ENCODE data around the gene GORASP2. TPM values are rescaled to one million over a fixed set of nuclear protein-coding genes. Genes with fewer than 3 reads are reported as not detected.

Gene GORASP2
- polyA plus RNA-seq, 3 donors: 34.5 to 51.2 (median 46.5) TPM

DNA sequence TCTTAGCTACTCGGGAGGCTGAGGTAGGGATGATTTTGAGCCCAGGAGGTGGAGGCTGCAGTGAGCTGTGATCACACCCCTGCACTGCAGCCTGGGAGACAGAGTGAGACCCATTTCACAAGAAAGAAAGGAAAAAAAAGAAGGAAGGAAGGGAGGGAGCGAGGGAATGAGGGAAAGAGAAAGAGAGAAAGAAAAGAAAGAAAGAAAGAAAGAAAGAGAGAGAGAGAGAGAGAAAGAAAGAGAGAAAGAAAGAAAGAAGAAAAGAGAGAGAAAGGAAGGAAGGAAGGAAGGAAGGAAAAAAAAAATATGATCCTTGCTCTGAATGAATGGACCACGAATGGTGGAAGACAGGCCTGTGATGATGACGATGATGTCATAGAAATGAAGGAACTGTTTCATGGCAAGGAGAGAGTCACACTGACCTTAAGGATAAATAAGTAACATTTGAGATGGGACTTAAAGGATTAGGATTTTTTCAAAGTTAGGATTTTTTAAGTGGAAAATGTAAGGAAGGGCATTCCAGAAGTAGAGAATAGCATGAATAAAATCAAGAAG, 2.2 kb upstream of the GORASP2 start:
- Mint-ChIP-seq H3K36me3 (no peaks in the 10 kb centered on the region), H3K4me1 (peaks cover 32% of the 10 kb centered on the region), H3K9me3 (peaks cover 17 to 29% (median 24%) of the 10 kb centered on the region in 7 donors), H3K4me3 (no peak overlapping the region), H3K27me3 (ENCODE audit: low read depth in 3 of 3) (peaks cover 0 to 3% (median 2%) of the 10 kb centered on the region in 3 donors), H3K27ac (no peak overlapping the region)
- WGBS (ENCODE audit: insufficient coverage): 89% methylated on average over 4 of the region's 4 CpGs
- no peak overlapping the region for H3K27ac ChIP-seq (ENCODE audit: low read depth in 1 of 2, low read length in 2 of 2)
- intact Hi-C loops (cut with micrococcal nuclease): loop anchor here in 1 of 2 donors (10.0 kb wide), 1 partner anchor 1628 kb away; the partner anchor contains the start of gene PDK1
- TF ChIP-seq CTCF (IDR thresholded peaks at IDR 0.05): no peak
- peaks cover 27% of the 10 kb centered on the region for H3K79me2 ChIP-seq (ENCODE audit: insufficient read depth, low read length)
- no peak overlapping the region for H3K9ac ChIP-seq (ENCODE audit: insufficient read depth, low read length, poor library complexity, severe bottlenecking)
- peaks cover 22 to 30% of the 10 kb centered on the region in 2 donors for H3K4me1 ChIP-seq (ENCODE audit: control insufficient read depth in 1 of 2, insufficient read depth in 2 of 2, low read length in 2 of 2)
- H3K4me3 ChIP-seq (replicated peaks in 1 of 3; ENCODE audit: low read depth in 2 of 3, low read length in 3 of 3): no peak overlapping the region
- DNase-seq: no peak
- no peaks in the 10 kb centered on the region for H3K27me3 ChIP-seq (ENCODE audit: control insufficient read depth in 2 of 2, insufficient read depth in 2 of 2, low read length in 2 of 2)
- H3K4me2 ChIP-seq (replicated peaks; ENCODE audit: extremely low read depth, low read length, poor library complexity, severe bottlenecking): no peak overlapping the region
- no peaks in the 10 kb centered on the region for H3K36me3 ChIP-seq (replicated peaks in 1 of 2; ENCODE audit: control insufficient read depth in 1 of 2, insufficient read depth in 2 of 2, low read length in 2 of 2)
- H4K20me1 ChIP-seq (ENCODE audit: insufficient read depth, low read length): peaks cover 19% of the 10 kb centered on the region
- no peak overlapping the region for H2AFZ ChIP-seq (ENCODE audit: insufficient read depth, low read depth, low read length, poor library complexity, severe bottlenecking)
- H3K9me3 ChIP-seq (replicated peaks in 1 of 2; ENCODE audit: control insufficient read depth in 1 of 2, insufficient read depth in 1 of 2, low read length in 2 of 2): peaks cover 20 to 22% of the 10 kb centered on the region in 2 donors

DNA sequence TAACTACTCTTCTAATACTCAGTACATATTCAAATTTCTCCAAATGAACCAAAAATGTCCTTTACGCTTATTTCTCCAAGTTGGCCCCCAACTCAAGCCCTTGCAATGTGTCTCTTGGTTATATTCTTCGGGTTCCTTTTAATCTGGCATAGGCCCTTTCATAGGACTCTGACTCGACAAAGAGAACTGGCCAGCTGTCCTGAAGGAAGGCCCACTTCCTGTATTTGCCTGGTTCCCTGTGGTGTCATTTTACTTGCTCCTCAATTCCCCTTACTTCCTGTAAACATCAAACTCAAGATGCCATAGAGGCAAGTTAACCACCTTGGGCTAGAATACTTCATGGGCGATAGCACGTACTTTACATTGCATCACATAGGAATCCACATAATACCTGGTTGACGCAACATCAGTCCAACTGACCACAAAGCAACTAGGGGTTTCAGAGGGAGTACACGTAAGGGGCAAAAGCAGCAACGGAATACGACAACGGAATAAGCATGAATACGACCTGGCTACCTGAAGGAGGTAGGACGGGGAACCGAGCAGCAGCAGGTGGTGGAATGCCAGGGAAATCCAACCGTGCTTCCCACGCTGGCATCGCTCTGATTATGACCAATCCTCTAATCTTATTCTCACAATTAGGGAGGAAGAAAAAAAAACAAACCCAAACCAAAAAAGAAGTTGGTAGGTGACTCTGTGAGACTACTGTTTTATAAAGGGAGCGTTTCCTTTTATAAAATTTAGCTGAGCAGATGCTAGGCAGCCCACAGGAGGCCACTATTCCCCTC, 823 bp upstream of the GORASP2 start:
- peak; percentile 19 to 54 (median 36) for DNase-seq
- peak overlapping the region; percentile 12 for H3K9ac ChIP-seq (ENCODE audit: insufficient read depth, low read length, poor library complexity, severe bottlenecking)

More for the DNA sequence above, 823 bp upstream of the GORASP2 start:
- Histone ChIP-seq H3K4me1 (ENCODE audit: control insufficient read depth in 1 of 2, insufficient read depth in 2 of 2, low read length in 2 of 2) (peaks cover 22 to 30% of the 10 kb centered on the region in 2 donors), H3K4me3 (replicated peaks in 1 of 3; ENCODE audit: low read depth in 2 of 3, low read length in 3 of 3) (peak overlapping the region; percentile 31 to 92 (median 47)), H3K27ac (ENCODE audit: low read depth in 1 of 2, low read length in 2 of 2) (peak overlapping the region; percentile 55 to 63), H3K9me3 (replicated peaks in 1 of 2; ENCODE audit: control insufficient read depth in 1 of 2, insufficient read depth in 1 of 2, low read length in 2 of 2) (peaks cover 15 to 18% of the 10 kb centered on the region in 2 donors), H2AFZ (ENCODE audit: insufficient read depth, low read depth, low read length, poor library complexity, severe bottlenecking) (peak overlapping the region; percentile 78), H3K36me3 (replicated peaks in 1 of 2; ENCODE audit: control insufficient read depth in 1 of 2, insufficient read depth in 2 of 2, low read length in 2 of 2) (no peaks in the 10 kb centered on the region), H3K79me2 (ENCODE audit: insufficient read depth, low read length) (peaks cover 41% of the 10 kb centered on the region), H3K27me3 (ENCODE audit: control insufficient read depth in 2 of 2, insufficient read depth in 2 of 2, low read length in 2 of 2) (no peaks in the 10 kb centered on the region), H3K4me2 (replicated peaks; ENCODE audit: extremely low read depth, low read length, poor library complexity, severe bottlenecking) (peak overlapping the region; percentile 95), H4K20me1 (ENCODE audit: insufficient read depth, low read length) (peaks cover 33% of the 10 kb centered on the region)
- Mint-ChIP-seq H3K36me3 (no peaks in the 10 kb centered on the region), H3K4me1 (peaks cover 35% of the 10 kb centered on the region), H3K27me3 (ENCODE audit: low read depth in 3 of 3) (peaks cover 0 to 3% (median 2%) of the 10 kb centered on the region in 3 donors), H3K4me3 (peak overlapping the region; percentile 88 to 94), H3K9me3 (peaks cover 17 to 24% (median 21%) of the 10 kb centered on the region in 7 donors), H3K27ac (peak overlapping the region; percentile 45 to 91 (median 78))
- TF ChIP-seq CTCF (IDR thresholded peaks at IDR 0.05): no peak
- intact Hi-C loops (cut with micrococcal nuclease): loop anchor here in 1 of 2 donors (10.0 kb wide), 1 partner anchor 1627 kb away; the partner anchor contains the start of gene PDK1
- 80% methylated on average over 10 of the region's 17 CpGs for WGBS (ENCODE audit: insufficient coverage)

Measured in CD14-positive monocyte (primary cell).